HS-5 (cell line): ENCODE measurements around the gene PTGIR.

ENCODE experiments used
- DNase-seq: peaks from one replicate; pipeline ENCODE4 v3.0.0-alpha.2; 2012; ENCODE audit warnings: low read depth

Gene PTGIR, protein sequence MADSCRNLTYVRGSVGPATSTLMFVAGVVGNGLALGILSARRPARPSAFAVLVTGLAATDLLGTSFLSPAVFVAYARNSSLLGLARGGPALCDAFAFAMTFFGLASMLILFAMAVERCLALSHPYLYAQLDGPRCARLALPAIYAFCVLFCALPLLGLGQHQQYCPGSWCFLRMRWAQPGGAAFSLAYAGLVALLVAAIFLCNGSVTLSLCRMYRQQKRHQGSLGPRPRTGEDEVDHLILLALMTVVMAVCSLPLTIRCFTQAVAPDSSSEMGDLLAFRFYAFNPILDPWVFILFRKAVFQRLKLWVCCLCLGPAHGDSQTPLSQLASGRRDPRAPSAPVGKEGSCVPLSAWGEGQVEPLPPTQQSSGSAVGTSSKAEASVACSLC

DNA sequence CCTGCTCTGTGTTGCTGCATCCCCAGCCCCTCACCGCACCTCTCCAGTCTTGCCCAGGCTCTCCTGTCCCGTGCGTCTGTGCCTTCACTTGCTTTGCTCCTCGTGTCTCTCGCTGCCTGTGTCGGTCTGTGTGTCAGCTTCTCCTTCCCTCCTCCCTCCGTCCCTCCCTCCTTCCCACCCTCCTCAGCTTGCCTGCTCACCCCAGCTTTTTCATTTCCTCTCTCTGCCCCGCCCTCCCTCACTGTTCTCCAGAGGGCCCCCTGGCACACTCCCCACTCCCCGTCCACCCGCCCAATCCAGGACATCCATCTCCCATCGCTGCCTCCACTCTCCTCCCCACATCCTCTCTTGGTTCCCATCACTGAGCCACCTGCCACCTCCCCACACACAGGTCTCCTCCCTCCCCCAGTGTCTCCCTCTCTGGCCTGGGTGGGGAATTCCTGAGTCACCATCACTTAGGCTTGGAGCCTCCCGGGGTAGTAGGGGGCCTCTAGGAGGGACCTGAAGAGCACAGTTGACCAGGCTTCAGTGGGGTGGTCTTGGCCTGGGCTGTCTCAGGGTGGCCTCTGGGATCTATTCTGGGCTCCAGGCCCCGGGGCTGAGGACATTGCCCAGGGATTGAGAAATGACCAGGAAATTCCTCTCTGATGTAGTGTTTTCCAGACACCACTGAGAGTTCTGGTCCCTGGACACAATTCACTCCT, at the start of gene PTGIR:
Gene PTGIR (minus strand): TSS at position 132 of the 704 bp plus-strand sequence. CDS start 864 bp downstream, outside the sequence.
- peak; percentile 64 for DNase-seq

DNA sequence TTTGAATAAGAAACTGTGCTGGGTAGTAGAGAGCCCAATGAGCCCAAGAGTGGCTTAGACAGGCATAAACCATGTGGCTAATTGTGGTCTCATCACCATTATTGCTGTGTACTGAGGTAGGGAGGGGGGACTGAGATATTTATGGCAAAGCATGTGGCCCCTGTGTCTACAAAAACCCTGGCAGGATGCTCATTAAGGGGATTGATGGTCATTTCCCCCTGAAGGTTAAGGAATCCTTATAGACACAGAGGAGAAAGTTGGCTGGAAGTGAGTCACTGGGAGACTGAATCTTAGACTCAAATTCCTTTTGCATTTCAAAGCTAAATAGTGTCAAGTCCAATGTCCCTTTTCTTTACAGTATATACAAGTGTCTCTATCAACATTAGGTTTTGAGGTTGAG, 45.9 kb upstream of the PTGIR start:
- DNase-seq: no peak

DNA sequence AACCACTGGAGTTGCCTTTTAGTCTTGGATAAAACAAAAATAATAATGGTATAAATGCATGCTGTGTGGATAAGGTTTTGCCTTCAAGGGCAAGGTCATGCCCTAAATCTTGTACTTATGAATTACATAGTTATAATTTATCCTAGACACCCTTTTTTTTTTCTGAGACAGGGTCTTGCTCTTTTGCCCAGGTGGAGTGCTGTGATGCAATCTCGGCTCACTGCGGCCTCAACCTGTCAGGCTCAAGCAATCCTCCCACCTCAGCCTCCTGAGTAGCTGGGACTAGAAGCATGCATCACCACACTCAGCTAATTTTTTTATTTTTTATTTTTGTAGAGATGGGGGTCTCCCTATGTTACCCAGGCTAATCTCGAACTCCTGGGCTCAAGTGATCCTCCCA, 43.8 kb upstream of the PTGIR start:
- DNase-seq: no peak

DNA sequence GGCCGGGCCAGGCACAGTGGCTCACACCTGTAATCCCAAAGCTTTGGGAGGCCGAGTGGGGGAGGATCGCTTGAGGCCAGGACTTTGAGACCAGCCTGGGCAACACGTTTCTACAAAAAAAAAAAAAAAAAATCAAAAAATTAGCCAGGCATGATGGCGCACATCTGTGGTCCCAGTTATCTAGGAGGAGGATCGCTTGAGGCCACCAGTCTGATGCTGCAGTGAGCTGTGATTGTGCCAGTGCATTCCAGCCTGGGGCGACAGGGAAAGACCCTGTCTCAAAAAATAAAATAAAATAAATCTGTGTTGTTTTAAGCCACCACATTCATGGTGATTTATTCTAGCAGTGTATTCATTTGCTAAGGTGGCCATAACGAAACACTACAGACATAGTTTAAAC, 40.2 kb upstream of the PTGIR start:
- no peak for DNase-seq

DNA sequence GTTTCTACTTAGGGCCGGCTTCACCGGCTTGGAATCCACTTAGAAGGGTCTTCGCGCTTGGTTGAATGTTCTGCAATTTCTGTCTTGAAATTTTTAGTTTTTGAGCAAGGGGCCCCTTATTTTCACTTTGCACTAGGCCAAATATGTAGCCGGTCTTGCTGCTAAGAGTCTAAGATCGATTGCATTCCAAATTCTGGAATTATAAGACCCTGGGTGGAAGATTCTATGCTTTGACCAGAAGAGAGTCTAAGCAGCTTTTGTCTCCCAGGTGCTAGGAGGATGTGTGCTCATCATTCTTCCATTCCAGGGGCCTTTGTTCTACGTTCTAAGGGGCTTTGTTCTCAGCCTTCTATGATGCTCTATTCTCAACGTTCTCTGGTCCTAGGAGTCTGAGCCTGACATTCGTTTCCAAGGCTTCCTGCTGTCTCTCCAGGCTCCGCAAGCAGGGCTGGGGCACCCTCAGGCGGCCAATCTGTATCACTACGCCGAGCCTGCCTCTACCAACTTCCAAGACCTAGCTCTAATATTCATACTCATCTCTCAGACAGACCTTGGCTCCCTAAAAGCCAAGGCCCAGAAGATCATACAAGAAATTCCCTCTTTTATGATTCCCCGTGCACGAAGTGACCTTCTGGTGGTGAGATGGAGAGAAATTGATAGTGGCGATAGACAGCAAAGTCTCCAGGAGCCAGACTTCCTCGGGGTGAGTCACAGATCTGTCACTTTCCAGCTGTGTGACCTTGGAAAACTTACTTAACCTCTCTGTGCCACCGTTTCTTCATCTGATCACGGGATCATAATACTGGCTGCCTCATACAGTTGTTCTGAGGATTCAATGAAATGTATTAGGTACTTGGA, 37.1 kb upstream of the PTGIR start:
- DNase-seq: peak; percentile 81

DNA sequence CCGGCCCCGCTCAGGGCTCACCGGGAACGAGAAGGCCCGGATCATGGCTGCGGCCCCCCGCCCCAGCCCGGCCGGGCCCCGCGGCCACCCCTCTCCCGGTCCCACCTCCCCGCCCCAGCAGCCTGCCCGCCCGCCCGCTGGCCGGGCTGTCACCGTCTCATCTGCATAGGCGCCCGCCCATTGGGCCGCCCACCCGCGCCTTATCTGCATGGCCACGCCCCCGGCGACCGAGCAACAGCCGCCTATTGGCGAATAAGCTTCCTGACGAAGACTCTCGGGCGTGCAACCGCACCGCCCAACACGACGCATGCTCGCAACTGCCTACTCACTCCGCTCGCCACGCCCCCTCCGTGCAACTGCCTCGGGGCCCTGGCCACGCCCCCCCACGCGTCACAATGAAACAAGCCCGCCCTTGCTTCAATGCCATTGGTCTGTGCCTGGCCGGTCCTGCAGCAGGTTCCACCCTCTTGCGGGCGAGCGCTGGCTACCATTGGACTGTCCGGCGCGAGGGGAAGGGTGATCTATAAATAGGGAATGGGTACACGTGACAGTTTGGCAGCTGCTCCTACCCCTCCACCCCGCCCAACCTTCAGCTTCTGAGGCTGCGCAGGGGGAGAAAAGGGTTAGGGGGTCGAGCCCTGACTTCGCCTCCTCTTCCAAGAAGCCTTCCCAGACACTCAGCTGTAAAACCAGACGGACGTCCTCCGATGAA, 36.3 kb upstream of the PTGIR start, which contains the start of gene DACT3:
Gene DACT3 (minus strand): TSS at position 163 of the 712 bp plus-strand sequence. CDS start 118 bp downstream, at position 45.
- DNase-seq: peak; percentile 94

DNA sequence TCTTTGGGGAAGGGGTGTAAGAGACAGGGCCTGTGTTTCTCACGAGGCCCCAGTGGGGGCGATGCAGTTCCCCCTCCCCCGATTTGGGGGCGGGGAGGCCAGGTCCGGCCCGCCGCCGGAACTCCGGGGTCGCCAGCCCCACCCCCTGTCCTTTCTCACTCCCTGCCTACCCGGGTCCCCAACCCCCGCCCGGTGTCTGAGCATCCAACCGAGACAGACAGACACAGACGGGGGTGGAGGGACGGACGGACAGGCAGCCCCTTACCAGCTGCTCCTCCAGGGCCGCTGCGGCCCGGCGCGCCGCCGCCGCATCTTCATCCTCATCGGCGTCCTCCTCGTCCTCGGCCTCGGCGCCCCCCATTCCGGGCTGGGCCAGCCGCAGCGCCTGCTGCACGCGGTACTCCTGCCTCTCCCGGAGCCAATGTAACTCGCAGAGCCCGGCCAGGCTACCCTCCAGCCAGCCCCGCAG, 35.7 kb upstream of the PTGIR start:
- no peak for DNase-seq

DNA sequence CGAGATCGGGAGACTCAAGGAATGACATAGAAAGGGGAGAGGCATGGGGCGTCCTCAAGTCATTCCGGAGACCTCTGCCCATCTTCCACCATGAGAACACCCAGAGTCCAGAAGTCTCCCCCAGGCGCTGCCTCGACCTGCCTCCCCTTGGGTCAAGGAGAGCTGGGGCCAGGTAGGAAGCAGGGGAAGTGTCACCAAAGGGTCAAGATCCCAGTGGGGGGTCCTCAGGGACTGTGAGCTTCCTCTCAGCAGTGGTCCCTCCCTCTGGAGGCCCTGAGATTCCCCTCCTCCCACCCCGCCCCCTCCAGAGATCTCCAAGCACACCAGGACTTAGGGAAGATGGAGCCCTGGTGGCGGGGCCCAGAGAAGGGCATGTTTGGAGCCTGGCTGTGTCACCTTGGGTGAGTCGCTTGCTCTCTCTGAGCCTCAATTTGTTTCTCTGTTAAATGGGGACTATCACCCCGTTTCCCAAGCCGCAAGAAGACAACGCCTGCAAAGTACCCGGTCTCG, 35.2 kb upstream of the PTGIR start:
- no peak for DNase-seq

DNA sequence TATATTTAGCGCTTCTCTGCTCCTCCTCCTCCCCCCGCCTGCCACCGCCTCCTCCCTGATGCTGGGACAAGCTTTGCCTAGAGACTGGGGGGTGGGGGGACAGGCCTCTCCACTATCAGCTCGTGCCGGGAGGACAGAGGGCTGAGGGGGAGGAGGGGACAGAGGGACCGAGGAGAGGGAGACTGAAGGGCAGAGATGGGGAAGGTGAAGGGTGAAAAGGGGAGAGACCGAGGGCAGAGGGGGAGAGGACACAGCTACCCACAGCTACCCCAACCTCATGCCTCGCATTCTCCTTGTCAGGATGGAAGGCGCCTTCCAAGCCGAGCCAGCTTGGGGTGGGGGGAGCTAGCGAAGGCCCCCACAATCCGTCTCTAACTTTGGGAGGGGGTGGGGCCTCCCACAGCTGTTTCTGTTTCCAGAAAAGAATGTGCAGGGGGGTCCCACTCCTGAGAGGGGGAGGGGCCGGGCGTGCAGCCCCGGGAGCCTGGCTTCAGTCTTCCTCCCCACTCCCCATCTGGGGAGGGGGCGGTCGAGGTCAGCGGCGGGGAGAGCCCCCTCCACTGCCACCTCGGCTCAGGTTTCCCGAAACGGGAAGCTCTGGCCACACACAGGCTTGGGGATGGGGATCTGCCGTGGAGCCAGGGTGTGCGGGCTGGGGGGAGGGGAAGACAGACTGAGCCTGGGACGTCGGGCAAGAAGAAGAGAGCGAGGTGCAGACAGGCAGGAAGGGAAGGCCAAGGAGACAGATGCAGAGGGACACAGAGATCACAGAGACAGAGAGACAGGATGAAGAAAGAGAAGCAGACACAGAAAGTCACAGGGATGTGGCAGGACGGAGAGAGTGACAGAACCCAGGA, 34.5 kb upstream of the PTGIR start:
- no peak for DNase-seq

DNA sequence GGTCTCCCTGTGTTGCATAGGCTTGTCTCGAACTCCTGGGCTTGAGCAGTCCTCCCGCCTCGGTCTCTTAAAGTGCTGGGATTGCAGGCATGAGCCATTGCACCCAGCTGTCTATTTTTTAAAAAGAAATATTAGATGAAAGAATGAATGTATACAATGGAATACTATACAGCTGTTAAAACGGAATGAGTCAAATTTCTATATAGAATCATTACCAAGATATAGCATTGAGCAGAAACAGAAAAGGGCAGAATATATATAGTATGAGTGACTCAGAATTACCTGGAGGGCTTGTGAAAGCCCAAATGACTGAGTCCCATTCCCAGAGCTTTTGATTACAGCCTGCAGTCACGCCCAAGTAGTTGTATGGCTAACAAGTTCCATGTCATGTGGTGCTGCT, 31.7 kb upstream of the PTGIR start:
- no peak for DNase-seq

DNA sequence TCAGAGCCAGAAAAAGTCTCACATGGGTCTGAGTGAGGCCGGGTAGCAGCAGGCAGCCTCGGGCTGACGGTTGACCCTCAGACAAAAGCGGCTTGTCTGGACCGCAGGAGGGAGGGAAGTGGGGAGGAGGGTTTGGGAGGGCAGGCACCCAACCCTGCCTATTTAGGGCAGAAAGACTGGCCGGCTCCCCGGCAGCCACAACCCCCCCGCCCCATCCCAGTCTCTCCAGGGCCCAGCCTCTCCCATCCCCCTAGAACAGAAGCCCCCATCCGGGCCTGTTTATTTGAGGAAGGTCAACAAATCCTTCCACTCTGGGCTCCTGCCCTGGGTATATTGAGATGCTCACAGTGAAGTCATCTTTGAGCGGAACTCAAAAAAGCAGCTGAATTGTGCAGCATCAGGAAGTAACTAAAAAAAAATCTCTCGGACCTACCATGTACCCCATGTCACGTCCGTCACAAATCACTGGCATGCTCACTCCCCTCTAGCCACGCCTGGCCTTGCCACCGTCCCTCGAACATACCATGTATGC, 29.8 kb upstream of the PTGIR start:
- no peak for DNase-seq

DNA sequence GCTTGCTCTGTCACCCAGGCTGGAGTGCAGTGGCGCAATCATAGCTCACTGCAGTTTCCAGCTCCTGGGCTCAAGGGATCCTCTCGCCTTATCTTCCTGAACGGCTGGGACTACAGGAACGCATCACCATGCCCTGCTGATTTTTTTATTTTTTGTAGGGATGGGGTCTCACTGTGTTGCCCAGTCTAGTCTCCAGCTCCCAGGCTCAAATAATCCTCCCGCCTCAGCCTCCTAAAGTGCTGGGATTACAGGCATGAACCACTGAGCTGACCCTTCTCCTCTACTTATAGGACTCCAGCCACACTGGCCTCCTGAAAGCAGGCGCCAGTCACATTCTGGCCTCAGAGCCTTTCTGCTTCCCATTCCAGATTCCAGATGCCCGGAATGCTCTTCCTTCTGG, 25.6 kb upstream of the PTGIR start:
- no peak for DNase-seq

DNA sequence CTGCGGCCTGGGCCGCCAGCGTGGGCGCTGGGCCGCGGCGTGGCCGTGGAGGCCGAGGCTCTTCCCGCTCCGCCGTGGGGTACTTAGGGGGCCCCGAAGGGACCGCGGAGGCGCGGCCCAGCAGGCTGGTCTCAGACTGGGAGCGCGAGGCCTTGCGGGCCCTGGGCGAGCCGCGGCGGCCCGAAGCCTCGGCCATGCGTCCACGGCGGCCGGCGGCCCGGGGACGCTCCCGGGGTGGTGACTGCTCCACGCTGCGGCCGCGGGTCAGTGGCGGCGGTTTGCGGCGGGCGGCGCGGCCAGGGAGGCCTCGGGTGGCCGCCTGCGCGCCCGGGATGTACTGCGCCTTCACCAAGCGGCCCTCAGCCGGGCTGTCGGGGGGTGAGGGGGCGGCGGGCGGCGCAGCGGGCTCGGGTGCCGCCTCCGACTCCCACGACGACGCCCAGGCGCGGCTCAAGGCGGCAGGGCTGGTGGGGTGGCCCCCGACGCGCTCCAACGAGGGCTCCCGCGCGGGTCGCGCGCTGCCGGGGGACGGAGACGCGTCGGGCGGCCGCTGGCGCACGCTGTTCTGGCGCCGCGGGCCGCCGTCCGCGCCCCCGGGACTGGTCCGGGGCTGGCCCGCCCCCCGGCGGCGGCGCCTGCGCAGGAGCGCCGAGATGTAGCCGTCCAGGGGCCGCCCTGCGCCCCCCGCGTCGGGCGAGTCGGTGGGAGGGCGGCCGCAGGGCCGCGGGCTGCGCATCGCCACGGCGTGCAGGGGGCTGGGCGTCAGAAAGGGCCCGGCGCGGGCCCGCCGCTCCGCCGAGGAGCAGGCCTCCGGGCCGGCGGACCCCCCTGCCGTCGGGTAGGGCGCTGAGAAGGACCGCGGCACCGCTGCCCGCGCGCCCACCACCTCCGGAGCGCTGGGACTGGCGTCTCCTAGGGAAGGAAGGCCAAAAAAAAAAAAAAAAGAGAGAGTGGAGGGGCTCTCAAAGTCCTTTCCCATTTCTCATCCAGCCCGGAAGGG, 24.4 kb upstream of the PTGIR start:
- no peak for DNase-seq

DNA sequence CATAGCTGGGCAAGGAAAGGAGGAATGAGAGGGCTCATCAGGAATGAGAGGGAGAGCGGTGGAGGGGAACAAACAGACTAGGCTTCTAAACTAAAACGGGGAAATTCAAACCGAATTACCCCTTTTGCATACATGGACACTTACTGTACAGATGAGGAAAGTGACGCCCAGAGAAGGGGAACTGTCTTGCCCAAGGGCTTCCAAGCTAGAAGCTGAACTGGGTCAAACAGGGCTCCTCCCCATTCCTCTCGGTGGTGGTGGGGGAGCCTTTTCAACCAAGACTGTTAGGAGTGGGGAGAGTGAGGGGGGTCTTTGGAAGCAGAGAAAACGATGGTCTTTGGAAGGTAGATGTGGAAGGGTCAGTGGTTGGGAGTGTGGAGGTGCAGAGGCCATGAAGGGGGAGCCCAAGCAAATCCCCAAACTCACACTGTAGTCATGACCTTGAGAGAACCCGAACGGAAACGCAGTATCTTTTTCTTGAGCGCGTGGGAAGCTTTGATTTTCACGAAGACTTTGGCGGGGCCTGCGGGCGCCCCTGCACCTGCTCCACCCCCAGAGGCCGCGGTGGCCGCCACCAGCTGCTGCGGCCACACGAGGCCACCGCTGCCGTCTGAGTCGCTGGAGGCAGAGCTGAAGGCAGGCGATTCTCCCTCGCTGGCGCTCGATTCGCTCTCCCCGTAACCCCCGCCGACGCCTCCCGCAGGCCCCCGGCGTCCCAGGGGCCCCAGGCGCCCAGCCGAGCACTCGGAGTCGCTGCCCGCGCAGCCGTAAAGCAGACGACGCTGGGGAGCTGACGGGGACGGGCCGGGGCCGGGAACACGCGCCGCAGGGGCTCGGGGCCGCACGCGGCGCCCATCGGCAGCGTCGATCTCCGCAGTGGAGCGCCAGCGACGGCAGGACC, 23.4 kb upstream of the PTGIR start:
- DNase-seq: no peak

DNA sequence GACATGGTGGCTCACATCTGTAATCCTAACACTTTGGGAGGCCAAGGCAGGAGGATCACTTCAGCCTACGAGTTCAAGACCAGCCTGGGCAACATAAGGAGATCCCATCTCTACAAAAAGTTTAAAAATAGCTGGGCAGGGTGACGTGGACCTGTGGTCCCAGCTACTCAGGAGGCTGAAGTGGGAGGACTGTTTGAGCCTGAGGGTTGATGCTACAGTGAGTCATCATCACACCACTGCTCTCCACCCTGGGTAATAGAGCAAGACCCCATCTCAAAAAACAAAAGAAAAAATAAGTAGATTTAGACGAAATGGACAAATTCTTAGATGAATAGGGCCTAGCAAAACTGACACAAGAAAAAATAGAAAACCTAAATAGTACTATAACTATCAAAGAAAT, 21.5 kb upstream of the PTGIR start:
- DNase-seq: no peak

DNA sequence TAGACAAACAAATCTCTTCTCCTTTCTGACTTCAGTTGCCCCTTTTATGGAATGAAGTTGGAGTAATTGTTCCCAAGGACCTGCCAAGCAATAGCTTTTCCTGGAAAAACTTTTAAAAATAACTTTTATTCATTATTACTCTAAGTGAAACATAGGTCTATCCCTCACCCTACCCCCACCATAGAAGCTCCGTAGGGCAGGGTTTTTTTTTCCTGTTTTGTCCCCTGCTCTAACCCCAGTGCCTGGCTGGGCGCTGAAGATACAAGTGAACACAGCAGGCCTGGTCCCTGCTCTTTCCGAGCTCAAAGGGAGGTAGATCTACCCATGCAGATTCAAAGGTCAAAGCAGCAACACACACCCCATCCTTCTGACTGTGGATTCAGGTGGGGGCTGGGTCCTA, 19.8 kb upstream of the PTGIR start:
- DNase-seq: no peak

DNA sequence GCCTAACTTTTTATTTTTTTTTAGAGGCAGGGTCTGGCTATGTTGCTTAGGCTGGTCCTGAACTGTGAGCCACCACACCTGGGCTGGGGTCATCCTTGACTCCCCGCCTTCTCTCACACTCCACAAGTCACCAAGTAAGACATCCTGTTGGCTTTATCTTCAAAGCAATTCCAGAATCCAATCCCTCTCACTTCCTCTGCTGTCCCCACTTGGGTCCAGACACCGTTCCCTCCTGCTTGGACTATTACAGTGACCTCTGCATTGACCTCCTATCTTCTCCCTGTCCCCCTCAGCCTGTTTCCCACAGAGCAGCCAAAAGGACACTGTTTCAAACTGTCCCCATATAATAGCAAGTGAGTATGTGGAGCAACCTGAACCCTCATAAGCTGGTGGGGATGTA, 15.8 kb upstream of the PTGIR start:
- no peak for DNase-seq
